Lung (tissue), 12 donors: Measurements from ENCODE around the gene ANKRD13A. TPM values are rescaled to one million over a fixed set of nuclear protein-coding genes. Genes with fewer than 3 reads are reported as not detected.
A peak's percentile ranks its signal among the peaks of the same experiment; 100 is the strongest.

Source experiments
- ATAC-seq: fragments of 200-7000 bp; cut with Tn5 transposase; one replicate; pipeline ENCODE4 v1.9.1; 2020; ENCODE audit warnings: moderate number of reproducible peaks; ENCODE audit not compliant: insufficient read depth, low FRiP score
- DNase-seq, 3 donors: peaks; one replicate each; pipeline ENCODE4 v3.0.0-alpha.2; 2013 to 2017
- H3K27ac ChIP-seq, 2 donors: one replicate each; pipeline ENCODE4 v1.5.1; 2013; ENCODE audit warnings: mild to moderate bottlenecking in 2 of 2, moderate library complexity in 2 of 2, control low read depth in 1 of 2, inconsistent platforms in 1 of 2, low read depth in 1 of 2, low read length in 1 of 2
- H3K27me3 ChIP-seq, 3 donors: one replicate each; pipeline ENCODE4 v1.5.1; 2013; ENCODE audit warnings: low read length in 2 of 3; ENCODE audit not compliant: control insufficient read depth in 3 of 3, insufficient read depth in 3 of 3
- H3K36me3 ChIP-seq, 4 donors: one replicate each; pipeline ENCODE4 v1.5.1; 2013; ENCODE audit warnings: low read length in 4 of 4, mild to moderate bottlenecking in 1 of 4, moderate library complexity in 1 of 4; ENCODE audit not compliant: control insufficient read depth in 4 of 4, insufficient read depth in 4 of 4
- H3K4me1 ChIP-seq, 5 donors: one replicate each; pipeline ENCODE4 v1.5.1; 2013; ENCODE audit warnings: low read length in 5 of 5, mild to moderate bottlenecking in 2 of 5, moderate library complexity in 1 of 5; ENCODE audit not compliant: control insufficient read depth in 5 of 5, insufficient read depth in 5 of 5
- H3K4me3 ChIP-seq: one replicate; pipeline ENCODE4 v1.5.1; 2013; ENCODE audit warnings: mild to moderate bottlenecking, control low read depth, moderate library complexity
- H3K9ac ChIP-seq, 2 donors: one replicate each; pipeline ENCODE4 v1.5.1; 2013; ENCODE audit warnings: low read length in 2 of 2, control low read depth in 1 of 2; ENCODE audit not compliant: insufficient read depth in 1 of 2
- H3K9me3 ChIP-seq, 4 donors: one replicate each; pipeline ENCODE4 v1.5.1; 2013; ENCODE audit warnings: low read length in 3 of 4, mild to moderate bottlenecking in 1 of 4, moderate library complexity in 1 of 4; ENCODE audit not compliant: control insufficient read depth in 4 of 4, insufficient read depth in 3 of 4
- WGBS, 2 donors: extraction: QIAGEN DNeasy Blood & Tissue Kit; methylation state at CpG; one replicate each; pipeline ENCODE4 v1.1.7; 2013; 5-methylcytosine and 5-hydroxymethylcytosine counted together
- polyA plus RNA-seq, 2 donors: library from polyadenylated mRNA; stranded (reverse); fragments of 200-250 nt; gene quantifications; one replicate each; pipeline ENCODE4 v1.2.1, GENCODE V29; 2013
- total RNA-seq, 2 donors: library from RNA; depleted of rRNA in 1 of 2; stranded (reverse); fragments of >200 nt in 1 of 2; gene quantifications; one replicate each; pipeline ENCODE4 v1.2.1, GENCODE V29; 2014 to 2021
- TF ChIP-seq, protein P1 (sequence below): IDR thresholded peaks from 2 replicates; pipeline ENCODE4 v1.5.1; 2012; ENCODE audit warnings: mild to moderate bottlenecking; ENCODE audit errors: control extremely low read depth, extremely low read depth
- donor health status: control.
- donor health status: control.
- donor health status: Bipolar disorder and iron deficiency.
- donor health status: healthy.
- donor health status: DM: yes; HTN: yes; CAD: no.

The ANKRD13A gene
- total and polyA plus RNA-seq, 4 donors = 21.6 to 83.0 (median 53.8) TPM

GRCh38 chr12:109951751-109952150, 47.5 kb upstream of the ANKRD13A start:
- Histone ChIP-seq H3K9ac (no peak overlapping the region), H3K4me1 (peaks cover 3 to 25% (median 23%) of the 10 kb centered on the region in 5 donors), H3K4me3 (no peak overlapping the region), H3K9me3 (no peaks in the 10 kb centered on the region), H3K27me3 (no peaks in the 10 kb centered on the region), H3K36me3 (peaks cover 10 to 42% (median 41%) of the 10 kb centered on the region in 4 donors), H3K27ac (peak overlapping the region in 1 of 2 donors; percentile 74)
- TF ChIP-seq, protein P1, sequence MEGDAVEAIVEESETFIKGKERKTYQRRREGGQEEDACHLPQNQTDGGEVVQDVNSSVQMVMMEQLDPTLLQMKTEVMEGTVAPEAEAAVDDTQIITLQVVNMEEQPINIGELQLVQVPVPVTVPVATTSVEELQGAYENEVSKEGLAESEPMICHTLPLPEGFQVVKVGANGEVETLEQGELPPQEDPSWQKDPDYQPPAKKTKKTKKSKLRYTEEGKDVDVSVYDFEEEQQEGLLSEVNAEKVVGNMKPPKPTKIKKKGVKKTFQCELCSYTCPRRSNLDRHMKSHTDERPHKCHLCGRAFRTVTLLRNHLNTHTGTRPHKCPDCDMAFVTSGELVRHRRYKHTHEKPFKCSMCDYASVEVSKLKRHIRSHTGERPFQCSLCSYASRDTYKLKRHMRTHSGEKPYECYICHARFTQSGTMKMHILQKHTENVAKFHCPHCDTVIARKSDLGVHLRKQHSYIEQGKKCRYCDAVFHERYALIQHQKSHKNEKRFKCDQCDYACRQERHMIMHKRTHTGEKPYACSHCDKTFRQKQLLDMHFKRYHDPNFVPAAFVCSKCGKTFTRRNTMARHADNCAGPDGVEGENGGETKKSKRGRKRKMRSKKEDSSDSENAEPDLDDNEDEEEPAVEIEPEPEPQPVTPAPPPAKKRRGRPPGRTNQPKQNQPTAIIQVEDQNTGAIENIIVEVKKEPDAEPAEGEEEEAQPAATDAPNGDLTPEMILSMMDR = no peak
- ATAC-seq (no peak), DNase-seq (no peak)
- WGBS, 2 donors = 90 to 91% methylated on average over 7 of the region's 7 CpGs

GRCh38 chr12:109952160-109952858, 46.9 kb upstream of the ANKRD13A start:
- 87 to 88% methylated on average over 11 of the region's 11 CpGs for WGBS, 2 donors
- TF ChIP-seq, protein P1 = no peak
- ATAC-seq (no peak), DNase-seq (no peak)
- Histone ChIP-seq H3K27me3 (no peaks in the 10 kb centered on the region), H3K4me3 (no peak overlapping the region), H3K36me3 (peaks cover 7 to 43% (median 36%) of the 10 kb centered on the region in 4 donors), H3K4me1 (peaks cover 3 to 25% (median 18%) of the 10 kb centered on the region in 5 donors), H3K9ac (no peak overlapping the region), H3K9me3 (no peaks in the 10 kb centered on the region), H3K27ac (peak overlapping the region in 1 of 2 donors; percentile 74)

- Histone ChIP-seq H3K4me1 (peaks cover 3 to 25% (median 15%) of the 10 kb centered on the region in 5 donors), H3K27me3 (no peaks in the 10 kb centered on the region), H3K9me3 (no peaks in the 10 kb centered on the region), H3K9ac (no peak overlapping the region), H3K4me3 (no peak overlapping the region), H3K36me3 (peaks cover 7 to 43% (median 35%) of the 10 kb centered on the region in 4 donors), H3K27ac (peak overlapping the region in 1 of 2 donors; percentile 74)
- no peak for ATAC-seq
- DNase-seq = no peak
- 95 to 96% methylated on average over 8 of the region's 8 CpGs for WGBS, 2 donors
- TF ChIP-seq, protein P1 = no peak
Observed at GRCh38 chr12:109952873-109953272, 46.4 kb upstream of the ANKRD13A start.

- Histone ChIP-seq H3K4me1 (peaks cover 3 to 18% (median 15%) of the 10 kb centered on the region in 5 donors), H3K9ac (no peak overlapping the region), H3K27me3 (no peaks in the 10 kb centered on the region), H3K4me3 (no peak overlapping the region), H3K36me3 (peaks cover 7 to 44% (median 33%) of the 10 kb centered on the region in 4 donors), H3K27ac (peak overlapping the region in 1 of 2 donors; percentile 74), H3K9me3 (no peaks in the 10 kb centered on the region)
- DNase-seq (no peak), ATAC-seq (no peak)
- WGBS, 2 donors = 90 to 93% methylated on average over 5 of the region's 5 CpGs
- TF ChIP-seq, protein P1 = no peak
Observed at GRCh38 chr12:109953656-109954055, 45.6 kb upstream of the ANKRD13A start.
